ENCODE results near the gene LAMA2.
A peak's percentile ranks its signal among the peaks of the same experiment; 100 is the strongest.
"Not testable (repeated sequence)": the region's sequence is repeated elsewhere in the genome, so short reads cannot be mapped to it uniquely, and the experiment has no call there.

The LAMA2 gene

GRCh38 chr6:129014302-129014701, 131.4 kb downstream of the LAMA2 start:
- no peak for DNase-seq

DNA sequence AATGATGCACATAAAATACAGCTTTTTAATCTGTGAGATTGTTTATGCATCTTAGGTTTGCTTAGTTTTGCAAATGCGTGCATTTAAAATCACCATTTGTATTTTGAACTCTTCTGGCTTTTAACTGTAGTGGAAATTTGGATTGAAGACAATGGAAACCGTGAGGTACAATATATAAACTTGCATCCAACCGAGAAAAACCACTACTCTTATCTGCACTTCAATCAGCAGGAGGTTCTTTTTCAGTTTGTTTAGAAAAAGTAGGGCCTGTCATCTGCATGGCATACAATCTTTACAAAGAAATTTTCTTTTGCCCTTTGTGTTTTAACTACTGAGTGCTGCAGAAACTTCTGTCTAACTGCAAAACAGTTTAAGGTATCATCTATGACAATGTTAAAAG, 132.8 kb downstream of the LAMA2 start:
- DNase-seq, result no peak

DNA sequence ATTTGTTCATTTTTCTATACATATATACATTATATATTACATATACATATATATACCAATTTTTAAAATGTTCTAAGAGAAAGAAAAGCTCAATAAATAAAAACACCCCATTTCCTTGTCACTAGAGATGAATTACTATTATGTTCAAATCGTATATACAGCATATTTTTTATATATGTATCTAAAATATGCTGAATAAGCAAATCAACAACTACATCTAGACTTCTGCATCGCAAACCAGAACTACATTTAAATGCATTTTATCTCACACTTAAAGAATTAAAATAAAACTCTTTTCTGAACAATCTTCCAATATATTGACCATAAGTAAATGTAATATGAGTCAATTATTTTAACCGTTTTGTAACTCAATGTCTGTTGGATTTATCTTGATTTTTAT, 133.9 kb downstream of the LAMA2 start:
- DNase-seq, result no peak

DNA sequence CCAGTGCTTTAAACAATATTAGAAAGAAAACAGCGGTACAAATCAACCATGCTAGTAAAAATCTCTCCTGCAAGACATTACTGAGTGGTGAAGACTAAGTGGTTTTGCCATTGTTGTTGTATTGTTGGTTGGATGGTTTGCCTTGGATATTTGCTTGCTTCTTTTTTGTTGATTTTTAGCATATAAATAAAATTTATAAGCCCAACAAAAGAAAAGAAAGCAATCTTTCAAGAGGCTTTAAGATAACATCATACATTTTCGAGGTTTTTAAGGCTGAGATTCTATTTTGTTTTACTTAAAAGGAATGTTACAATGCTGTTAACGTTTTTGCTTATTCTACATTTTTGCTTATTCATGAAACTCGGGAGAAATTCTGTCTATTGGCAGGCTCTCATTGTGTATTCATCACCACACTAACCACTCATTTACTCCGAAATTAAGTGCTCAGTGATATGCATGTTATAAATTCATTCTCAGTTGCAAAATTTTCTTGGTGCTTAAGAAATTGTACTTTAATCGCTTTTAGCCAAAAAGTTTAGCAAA, 139.1 kb downstream of the LAMA2 start:
- DNase-seq, result no peak

- DNase-seq, result no peak
Observed at GRCh38 chr6:129026601-129027000, 143.7 kb downstream of the LAMA2 start.

GRCh38 chr6:129029778-129030177, 146.8 kb downstream of the LAMA2 start:
- no peak for DNase-seq

- no peak for DNase-seq
Observed at GRCh38 chr6:129030215-129030614, 147.3 kb downstream of the LAMA2 start.

GRCh38 chr6:129031051-129031599, 148.2 kb downstream of the LAMA2 start:
- no peak for DNase-seq

DNA sequence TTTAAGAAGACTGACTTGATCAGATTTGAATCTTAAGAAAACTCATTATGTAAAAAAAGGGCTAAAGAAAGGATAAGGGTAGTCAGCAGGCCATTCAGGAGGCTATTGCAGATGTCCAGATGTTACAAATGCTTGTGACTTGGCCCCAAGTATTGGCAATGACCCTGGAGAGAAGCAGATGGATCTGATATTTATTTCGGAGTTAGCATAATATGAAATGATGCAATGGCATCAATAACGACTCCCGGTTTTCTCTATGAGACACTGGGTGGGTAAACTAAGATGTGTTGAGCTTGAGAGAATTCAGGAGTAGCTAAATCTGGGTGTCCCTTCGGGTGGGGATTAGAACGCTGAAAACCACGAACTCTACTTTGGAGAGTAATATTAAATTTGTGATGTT, 149.7 kb downstream of the LAMA2 start:
- DNase-seq, result peak in 1 of 2 experiments; percentile 16

DNA sequence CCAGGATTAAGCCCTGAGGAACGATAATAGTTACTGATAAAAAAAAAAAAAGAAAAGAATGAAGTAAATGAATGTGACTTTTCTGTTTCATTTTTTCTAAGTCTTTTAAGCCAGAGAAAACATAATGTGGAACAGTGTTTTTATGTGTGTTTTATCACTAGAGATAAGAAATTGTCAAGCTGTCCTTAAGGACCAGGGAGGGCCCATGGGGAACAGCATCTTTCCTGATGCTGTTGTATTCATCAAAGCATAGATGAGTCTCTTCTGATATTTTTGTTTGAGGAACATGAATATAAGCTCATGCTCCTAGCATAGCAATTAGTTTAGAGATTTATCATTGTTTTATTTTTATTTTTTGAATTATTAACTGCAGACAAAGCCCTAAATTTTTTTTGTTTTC, 150.2 kb downstream of the LAMA2 start:
- no peak for DNase-seq

DNA sequence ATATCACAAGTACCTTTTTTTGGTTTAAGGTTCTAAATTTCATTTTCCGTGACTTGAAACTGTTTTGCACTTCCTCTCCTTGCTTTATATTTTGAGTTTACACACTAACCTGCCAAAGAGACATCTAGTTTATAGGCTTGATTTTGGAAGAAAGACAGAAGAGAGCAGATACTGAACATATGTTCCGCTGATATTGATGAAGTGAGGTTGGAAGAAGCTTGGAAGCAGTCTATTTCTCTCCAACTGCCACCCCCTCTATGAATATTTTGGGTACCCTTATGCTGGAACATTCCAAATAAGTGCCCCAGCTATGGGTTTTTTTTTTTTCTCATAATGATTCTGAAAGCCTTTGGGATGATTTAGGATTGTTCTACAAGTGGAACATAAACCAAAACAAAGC, 150.6 kb downstream of the LAMA2 start:
- DNase-seq, result no peak

GRCh38 chr6:129041563-129041962, 158.6 kb downstream of the LAMA2 start:
- DNase-seq, result no peak

GRCh38 chr6:129046526-129046925, 163.6 kb downstream of the LAMA2 start:
- DNase-seq, result no peak

- DNase-seq, result no peak
Observed at GRCh38 chr6:129047834-129048233, 164.9 kb downstream of the LAMA2 start.

DNA sequence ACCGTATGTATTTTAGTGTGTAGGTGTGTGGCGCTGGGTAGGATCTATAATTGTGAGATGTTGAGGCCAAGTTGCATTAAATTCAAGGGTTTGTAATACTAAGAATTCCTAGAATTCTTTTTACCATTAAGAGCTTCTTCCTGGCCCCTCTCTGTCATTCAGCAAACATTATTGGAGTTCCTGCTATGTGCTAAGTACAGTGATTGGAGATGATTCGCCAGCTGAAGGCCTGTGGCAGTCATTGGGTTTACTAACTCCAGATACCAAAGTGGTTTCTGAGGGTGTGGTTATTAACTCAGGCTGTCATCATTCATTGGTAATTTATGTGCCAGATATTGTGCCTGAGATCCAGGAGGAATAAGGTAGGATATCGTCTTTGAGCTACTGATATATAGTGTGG, 167.1 kb downstream of the LAMA2 start:
- DNase-seq, result no peak

DNA sequence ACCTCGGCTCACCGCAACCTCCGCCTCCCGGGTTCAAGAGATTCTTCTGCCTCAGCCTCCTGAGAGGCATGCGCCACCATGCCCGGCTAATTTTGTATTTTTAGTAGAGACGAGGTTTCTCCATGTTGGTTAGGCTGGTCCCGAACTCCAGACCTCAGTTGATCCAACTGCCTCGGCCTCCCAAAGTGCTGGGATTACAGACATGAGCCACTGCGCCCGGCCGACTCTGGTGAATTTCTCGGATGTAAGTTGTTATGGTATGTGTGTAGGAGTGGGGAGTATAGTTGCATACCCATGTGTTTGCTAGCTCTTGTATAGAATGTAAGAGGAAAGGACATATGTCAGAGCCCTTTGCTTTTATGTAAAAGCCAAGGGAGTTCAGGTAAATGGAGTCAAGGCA, 170.2 kb downstream of the LAMA2 start:
- DNase-seq, result not testable (repeated sequence)

DNA sequence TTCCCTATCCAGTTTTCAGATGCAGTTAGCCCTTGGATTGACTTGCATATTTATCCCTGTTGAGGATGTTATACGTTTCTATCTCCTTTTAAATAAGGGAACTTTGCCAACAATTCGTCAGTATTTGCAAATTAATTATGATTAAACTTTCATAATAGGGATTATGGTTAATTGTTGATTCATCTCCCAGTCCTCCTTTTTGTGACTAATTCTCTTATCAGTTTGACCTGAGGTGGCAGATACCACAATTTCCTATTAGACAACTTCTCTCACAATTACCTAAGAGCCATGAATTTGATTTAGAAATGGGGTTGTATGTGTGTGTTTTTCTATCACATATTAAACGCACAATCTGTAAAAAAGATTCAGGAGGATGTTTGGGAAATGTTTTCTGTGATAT, 172.9 kb downstream of the LAMA2 start:
- no peak for DNase-seq

- DNase-seq, result no peak
Observed at GRCh38 chr6:129059650-129060049, 176.7 kb downstream of the LAMA2 start.

DNA sequence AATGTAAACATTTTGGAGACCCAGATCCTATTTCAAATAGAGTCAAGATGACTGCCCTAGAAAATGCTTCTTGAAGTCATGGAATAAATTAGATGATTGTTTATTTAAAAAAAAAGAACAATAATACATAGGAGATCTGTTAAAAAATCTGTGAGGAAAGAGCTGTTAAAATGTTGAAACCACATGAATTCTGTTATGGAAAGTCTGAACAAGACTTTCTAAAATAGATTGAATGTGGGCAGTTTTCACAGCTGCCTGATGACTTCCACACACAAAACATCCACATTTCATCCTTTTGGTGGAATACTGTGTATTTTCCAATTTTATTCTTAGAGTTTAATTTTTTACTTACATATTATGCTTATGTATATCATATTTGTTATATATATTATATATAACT, 186.1 kb downstream of the LAMA2 start:
- no peak for DNase-seq

GRCh38 chr6:129073051-129073450, 190.1 kb downstream of the LAMA2 start:
- no peak for DNase-seq

DNA sequence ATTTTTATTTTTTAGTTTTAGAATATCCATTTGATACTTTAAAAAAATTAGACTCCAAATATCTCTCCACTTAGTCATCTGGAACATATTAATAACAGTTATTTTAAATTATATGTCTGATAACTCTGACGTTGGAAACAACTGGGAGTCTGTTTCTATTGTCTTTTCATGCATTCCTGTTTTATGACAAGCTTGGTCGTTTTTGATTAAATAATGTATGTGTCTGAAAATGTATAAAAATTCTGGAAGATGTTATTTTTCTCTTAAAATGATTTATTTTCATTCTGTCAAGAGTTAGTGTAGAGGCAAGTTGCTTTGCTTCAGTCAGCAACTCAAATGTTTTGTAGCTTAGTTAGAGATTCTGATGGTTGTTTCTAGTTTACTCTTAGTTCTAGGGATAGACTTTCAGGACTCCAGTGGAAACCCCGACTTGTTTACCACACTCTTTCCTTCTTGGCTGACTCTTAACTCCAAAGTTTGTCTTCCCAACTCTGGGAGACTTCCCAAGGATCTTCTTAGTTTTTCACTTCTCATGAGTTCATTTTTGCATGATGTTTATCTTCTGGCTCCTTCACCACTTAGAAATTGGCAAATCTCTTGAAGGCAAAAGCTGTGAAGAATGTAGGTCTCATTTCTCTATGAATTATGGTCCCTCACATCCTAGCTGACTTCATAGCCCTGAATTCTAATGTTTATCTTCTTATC, 190.9 kb downstream of the LAMA2 start:
- no peak for DNase-seq

DNA sequence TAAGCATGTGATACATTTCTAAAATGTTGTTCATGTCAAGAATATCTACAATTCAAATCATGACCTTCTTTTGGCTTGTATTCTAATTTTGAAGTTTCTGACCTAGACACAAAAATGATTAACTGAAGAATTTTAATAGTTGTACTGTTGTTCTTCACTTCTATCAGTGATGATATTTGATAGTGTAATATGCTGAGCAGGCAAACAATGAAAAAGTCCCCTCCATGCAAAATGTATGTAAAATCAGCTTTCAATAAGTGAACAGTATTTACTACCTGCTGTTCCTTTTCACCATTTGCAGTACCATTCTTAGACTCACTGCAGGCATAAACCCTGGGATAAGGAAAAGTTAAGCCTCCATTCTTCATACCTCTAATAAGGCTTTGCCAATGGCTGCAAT, 201.5 kb downstream of the LAMA2 start:
- no peak for DNase-seq

DNA sequence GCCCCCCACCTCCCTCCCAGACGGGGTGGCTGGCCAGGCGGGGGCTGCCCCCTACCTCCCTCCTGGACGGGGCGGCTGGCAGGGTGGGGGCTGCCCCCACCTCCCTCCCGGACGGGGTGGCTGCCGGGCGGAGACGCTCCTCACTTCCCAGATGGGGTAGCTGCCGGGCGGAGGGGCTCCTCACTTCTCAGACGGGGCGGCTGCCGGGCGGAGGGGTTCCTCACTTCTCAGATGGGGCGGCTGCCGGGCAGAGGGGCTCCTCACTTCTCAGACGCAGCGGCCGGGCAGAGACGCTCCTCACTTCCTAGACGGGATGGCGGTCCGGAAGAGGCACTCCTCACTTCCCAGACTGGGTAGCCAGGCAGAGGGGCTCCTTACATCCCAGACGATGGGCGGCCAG, 205.5 kb downstream of the LAMA2 start:
- DNase-seq, result not testable (repeated sequence)

DNA sequence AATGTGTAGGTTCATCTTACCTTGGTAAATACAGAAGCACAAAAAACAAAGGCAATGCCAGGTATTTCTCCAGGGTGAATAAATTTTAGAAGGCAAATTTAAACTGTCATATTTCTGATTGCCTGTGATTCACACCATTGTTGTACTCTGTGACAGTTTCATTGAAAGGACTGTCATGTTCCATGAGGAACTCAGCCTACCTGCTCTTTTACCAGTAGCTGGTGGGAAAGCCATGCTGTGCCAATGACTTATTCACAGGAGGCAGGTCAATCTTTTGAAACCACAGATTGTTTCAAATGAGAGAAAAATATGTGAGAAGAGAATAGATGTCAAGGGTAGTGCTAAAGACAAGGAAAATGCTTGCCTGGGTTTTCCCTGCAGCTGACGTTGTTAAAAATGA, 206.4 kb downstream of the LAMA2 start:
- DNase-seq, result no peak

- no peak for DNase-seq
Observed at GRCh38 chr6:129094147-129094546, 211.2 kb downstream of the LAMA2 start.

Measured in NCI-H524 (cell line).